Measurements from ENCODE around the gene UBR7.

UBR7 gene

DNA sequence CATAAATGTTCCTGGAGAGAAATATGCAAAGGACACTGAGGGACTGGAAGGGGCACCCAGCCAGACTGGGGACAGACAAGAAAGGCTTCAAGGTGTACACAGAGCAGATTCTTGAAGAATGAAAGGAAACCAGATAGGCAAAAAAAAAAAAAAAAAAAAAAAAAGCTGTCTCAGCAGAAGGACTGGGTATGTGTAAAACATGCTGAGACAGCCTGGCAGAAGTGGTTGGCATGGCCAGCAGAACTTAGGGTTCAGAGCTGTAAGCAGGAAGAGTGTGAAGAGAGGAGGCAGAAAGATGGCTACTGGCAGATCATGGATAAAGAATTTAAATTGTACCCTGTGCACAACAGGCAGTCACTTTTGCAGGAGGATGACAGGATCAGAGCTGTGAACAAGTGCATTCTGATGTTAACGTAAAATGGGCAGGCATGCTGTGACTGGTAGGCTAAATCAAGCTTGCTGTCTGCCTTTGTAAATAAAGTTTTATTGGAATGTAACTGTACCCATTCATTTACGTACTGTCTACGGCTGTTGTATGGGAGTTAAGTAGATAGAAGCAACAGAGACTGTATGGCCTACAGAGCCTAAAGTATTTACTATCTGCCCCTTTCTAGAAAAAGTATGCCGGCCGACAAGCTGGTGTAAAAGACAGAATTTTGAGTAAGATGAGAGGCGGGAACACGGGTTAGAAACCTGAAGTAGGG lies 42.2 kb downstream of the UBR7 start:
- no peak for DNase-seq (ENCODE audit: low spot score)

DNA sequence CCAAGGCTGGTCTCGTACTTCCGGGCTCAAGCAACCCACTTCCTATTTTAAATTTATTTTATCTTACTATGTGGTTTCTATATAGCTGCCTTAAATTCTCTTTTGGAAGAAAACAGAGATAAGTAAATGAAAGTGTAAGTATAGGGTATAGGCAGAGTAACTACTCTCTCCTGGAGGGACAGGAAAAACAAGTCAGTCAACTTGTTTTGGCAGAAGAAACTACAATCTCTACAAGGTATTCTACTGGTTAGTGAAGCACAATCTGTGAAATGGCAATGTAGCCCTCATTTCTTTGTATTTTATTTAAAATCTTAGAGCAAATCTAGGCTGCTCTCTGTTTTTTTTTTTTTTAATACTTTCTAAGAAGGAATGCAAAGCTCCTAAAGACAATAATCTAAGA lies 55.4 kb downstream of the UBR7 start:
- no peak for DNase-seq (ENCODE audit: low spot score)

- no peak for DNase-seq (ENCODE audit: low spot score)
These were observed 56.4 kb downstream of the UBR7 start for GRCh38 chr14:93263416-93263815.

GRCh38 chr14:93266127-93266526 lies 59.1 kb downstream of the UBR7 start:
- DNase-seq (ENCODE audit: low spot score): no peak

GRCh38 chr14:93267149-93267711 lies 60.2 kb downstream of the UBR7 start:
- DNase-seq (ENCODE audit: low spot score): no peak

GRCh38 chr14:93268406-93268805 lies 61.4 kb downstream of the UBR7 start:
- DNase-seq (ENCODE audit: low spot score): no peak

- peak; percentile 81 for DNase-seq (ENCODE audit: low spot score)
These were observed 62.4 kb downstream of the UBR7 start for GRCh38 chr14:93269341-93270068.

- DNase-seq (ENCODE audit: low spot score): no peak
These were observed 64.1 kb downstream of the UBR7 start for GRCh38 chr14:93271111-93271510.

- DNase-seq (ENCODE audit: low spot score): no peak
These were observed 67.2 kb downstream of the UBR7 start for GRCh38 chr14:93274055-93274806.

GRCh38 chr14:93276031-93276716 lies 69.1 kb downstream of the UBR7 start:
- no peak for DNase-seq (ENCODE audit: low spot score)
